Heart right ventricle (tissue), 16 donors: Measurements from ENCODE around the gene RAC2. TPM values are rescaled to one million over a fixed set of nuclear protein-coding genes. Genes with fewer than 3 reads are reported as not detected.

ENCODE experiments used
- ATAC-seq, 8 donors: fragments of 200-7000 bp; cut with Tn5 transposase; one replicate each; pipeline ENCODE4 v1.9.1; 2020; ENCODE audit warnings: mild to moderate bottlenecking in 8 of 8, moderate library complexity in 8 of 8, moderate number of reproducible peaks in 1 of 8
- DNase-seq, 2 donors: peaks; one replicate each; pipeline ENCODE4 v3.0.0-alpha.2; 2020
- H3K27ac ChIP-seq, 10 donors: fragments of 200-600 bp; sonication (generic) in 2 of 10; one replicate each; pipeline versions ENCODE4 v1.5.0 to v1.8.0; 2020 to 2022; ENCODE audit warnings: mild to moderate bottlenecking in 3 of 10
- H3K27me3 ChIP-seq, 7 donors: fragments of 200-600 bp; one replicate each; pipeline ENCODE4 v1.8.0; 2021 to 2022; ENCODE audit warnings: mild to moderate bottlenecking in 2 of 7
- H3K36me3 ChIP-seq, 9 donors: fragments of 200-600 bp; sonication (generic) in 1 of 9; one replicate each; pipeline versions ENCODE4 v1.5.0 to v1.8.0; 2020 to 2022; ENCODE audit warnings: mild to moderate bottlenecking in 2 of 9
- H3K4me1 ChIP-seq, 9 donors: fragments of 200-600 bp; sonication (generic) in 1 of 9; one replicate each; pipeline versions ENCODE4 v1.5.0 to v1.8.0; 2020 to 2022; ENCODE audit warnings: mild to moderate bottlenecking in 4 of 9
- H3K4me3 ChIP-seq, 10 donors: fragments of 200-600 bp; sonication (generic) in 2 of 10; one replicate each; pipeline versions ENCODE4 v1.5.0 to v1.8.0; 2020 to 2022; ENCODE audit warnings: mild to moderate bottlenecking in 7 of 10, moderate library complexity in 2 of 10
- H3K9me3 ChIP-seq, 11 donors: fragments of 200-600 bp in 10 of 11; sonication (generic) in 2 of 11; one replicate each; pipeline versions ENCODE4 v1.5.0 to v1.8.0; 2013 to 2022; ENCODE audit warnings: mild to moderate bottlenecking in 2 of 11, control low read depth in 1 of 11, moderate library complexity in 1 of 11
- WGBS, 2 donors: extraction: QIAGEN DNeasy Blood & Tissue Kit; methylation state at CpG; one replicate each; pipeline ENCODE4 v1.1.7; 2013; ENCODE audit warnings: inconsistent platforms in 1 of 2; 5-methylcytosine and 5-hydroxymethylcytosine counted together
- intact Hi-C, 10 donors: fragments of 100-400 bp; cut with DNase I; formaldehyde crosslinking; loops; one replicate each; pipeline versions ENCODE4 v1.11.1 to v1.14.2; 2022
- polyA plus RNA-seq, 2 donors: library from polyadenylated mRNA; stranded (reverse); fragments of 200-250 nt; gene quantifications; one replicate each; pipeline ENCODE4 v1.2.3, GENCODE V29; 2013
- total RNA-seq, 10 donors: library from RNA; stranded (reverse); fragmentation: NEBNext Ultra II Directional in 3 of 10; extraction: Animal tissue kit (Norgen Biotek cat#: 25700) in 3 of 10; gene quantifications; one replicate each; pipeline versions ENCODE4 v1.2.1 to v1.2.4, GENCODE V29; 2021 to 2023
- TF ChIP-seq, protein P1 (sequence below), 9 donors: fragments of 200-600 bp; sonication (generic) in 2 of 9; IDR thresholded peaks; one replicate each; pipeline versions ENCODE4 v1.5.0 to v1.8.0; 2021 to 2022; ENCODE audit warnings: antibody characterized with exemption in 9 of 9, mild to moderate bottlenecking in 5 of 9, moderate library complexity in 1 of 9
- donor health status: Arrhythmogenic right ventricular cardiomyopathy.
- donor health status: ischemic (EF 13 %, LVEDD 7.1; RV severe dilation, severe dysfunction).
- donor health status: healthy with polysubstance abuse.
- donor health status: DM: no; HTN: yes; CAD: no.
- donor health status: DM: no; HTN: no; CAD: no.
- donor health status: ischemic (EF 25% LVEDD 6.9; RV normal size, moderate dysfunction).
- donor health status: ischemic (EF 25% LVEDD 5.7; RV mildly dilated, moderate dysfunction).
- donor health status: healthy.
- donor health status: DM: yes; HTN: yes; CAD: no.
- donor health status: Ischemic cardiomyopathy.
- donor health status: ischemic (EF 35%, LVEDD 5.7; RV mildly dilated, moderate dysfunction).
- donor health status: nonischemic (EF 11% LVEDD 7.7; RV severe dilation, severe dysfunction).
- donor health status: DM: yes; HTN: yes; CAD: no.
- donor health status: PGD.
- donor health status: ischemic (EF 29% LVEDD 5.4; RV normal size, mild dysfunction).
- donor health status: nonischemic (EF 23%, LVEDD 6.1; RV moderate dilation, normal function).

RAC2 gene
- total and polyA plus RNA-seq, 12 donors = 1.1 to 37.1 (median 3.5) TPM

DNA sequence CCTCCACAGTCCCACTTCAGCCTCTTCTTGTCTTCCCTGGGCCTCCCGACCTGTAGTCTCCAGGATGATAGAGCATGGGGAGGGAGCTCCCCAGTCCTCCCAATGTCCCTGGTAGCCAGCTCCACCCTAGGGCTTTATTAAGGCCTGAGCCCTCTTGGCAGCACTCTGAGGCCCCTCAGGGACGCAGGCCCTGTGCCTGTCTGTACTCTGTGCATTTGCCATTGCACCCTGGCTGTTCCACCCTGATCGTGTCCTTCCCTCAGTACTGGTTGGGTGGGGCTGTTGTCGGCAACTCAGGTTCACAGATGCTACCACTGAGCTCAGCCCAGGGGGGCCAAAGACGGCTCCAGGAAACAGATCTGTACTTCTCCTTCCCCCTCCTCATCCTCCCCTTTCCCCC is 39.0 kb downstream of the RAC2 start:
- Histone ChIP-seq H3K4me3 (no peak overlapping the region), H3K27me3 (peaks cover 0 to 19% (median 0%) of the 10 kb centered on the region in 7 donors), H3K9me3 (no peaks in the 10 kb centered on the region), H3K4me1 (peaks cover 0 to 3% (median 0%) of the 10 kb centered on the region in 9 donors), H3K36me3 (no peaks in the 10 kb centered on the region), H3K27ac (no peak overlapping the region)
- intact Hi-C loops = no loop called here
- DNase-seq = no peak
- 79 to 81% methylated on average over 5 of the region's 5 CpGs for WGBS, 2 donors
- no peak for ATAC-seq
- TF ChIP-seq, protein P1, sequence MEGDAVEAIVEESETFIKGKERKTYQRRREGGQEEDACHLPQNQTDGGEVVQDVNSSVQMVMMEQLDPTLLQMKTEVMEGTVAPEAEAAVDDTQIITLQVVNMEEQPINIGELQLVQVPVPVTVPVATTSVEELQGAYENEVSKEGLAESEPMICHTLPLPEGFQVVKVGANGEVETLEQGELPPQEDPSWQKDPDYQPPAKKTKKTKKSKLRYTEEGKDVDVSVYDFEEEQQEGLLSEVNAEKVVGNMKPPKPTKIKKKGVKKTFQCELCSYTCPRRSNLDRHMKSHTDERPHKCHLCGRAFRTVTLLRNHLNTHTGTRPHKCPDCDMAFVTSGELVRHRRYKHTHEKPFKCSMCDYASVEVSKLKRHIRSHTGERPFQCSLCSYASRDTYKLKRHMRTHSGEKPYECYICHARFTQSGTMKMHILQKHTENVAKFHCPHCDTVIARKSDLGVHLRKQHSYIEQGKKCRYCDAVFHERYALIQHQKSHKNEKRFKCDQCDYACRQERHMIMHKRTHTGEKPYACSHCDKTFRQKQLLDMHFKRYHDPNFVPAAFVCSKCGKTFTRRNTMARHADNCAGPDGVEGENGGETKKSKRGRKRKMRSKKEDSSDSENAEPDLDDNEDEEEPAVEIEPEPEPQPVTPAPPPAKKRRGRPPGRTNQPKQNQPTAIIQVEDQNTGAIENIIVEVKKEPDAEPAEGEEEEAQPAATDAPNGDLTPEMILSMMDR (IDR thresholded peaks at IDR 0.05) = no peak

DNA sequence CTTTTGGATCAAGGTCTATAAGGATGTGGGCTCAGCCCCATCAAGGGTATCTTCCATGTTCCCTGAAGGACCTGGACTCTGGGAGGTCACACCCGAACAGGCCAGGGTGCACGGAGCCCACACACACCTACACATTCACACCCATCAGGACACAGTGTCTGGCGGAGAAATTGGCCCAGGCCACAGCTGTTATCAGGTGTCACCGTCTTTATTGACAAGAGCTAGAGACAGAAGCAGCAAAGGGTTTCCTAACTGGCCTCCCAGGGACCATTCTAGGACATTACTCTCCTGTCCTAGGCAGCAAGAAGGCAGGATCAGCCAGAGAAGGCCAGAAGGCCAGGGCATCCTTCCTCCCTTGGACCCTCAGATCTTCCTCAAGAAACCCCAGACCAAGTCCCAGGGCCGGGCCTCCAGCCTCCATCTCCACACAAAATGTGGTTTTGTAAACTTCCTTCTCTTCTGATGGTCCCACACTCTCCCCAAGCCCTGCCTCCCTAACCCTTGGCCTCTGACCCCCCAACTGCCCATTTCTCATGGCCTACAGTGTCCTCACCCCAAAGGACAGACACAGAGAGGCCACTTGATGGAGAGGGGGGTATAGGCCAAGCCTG is 39.9 kb downstream of the RAC2 start:
- TF ChIP-seq, protein P1 (IDR thresholded peaks at IDR 0.05) = no peak
- H3K4me1 ChIP-seq = peaks cover 0 to 9% (median 4%) of the 10 kb centered on the region in 9 donors
- WGBS, 2 donors = 78 to 83% methylated on average over 5 of the region's 5 CpGs
- H3K9me3 ChIP-seq = no peaks in the 10 kb centered on the region
- DNase-seq (no peak), ATAC-seq (no peak)
- no peak overlapping the region for H3K4me3 ChIP-seq
- peaks cover 0 to 12% (median 0%) of the 10 kb centered on the region in 7 donors for H3K27me3 ChIP-seq
- intact Hi-C loops = loop anchor here in 4 of 10 donors (5.0 kb wide), 2 partner anchors 122 to 127 kb away; no protein-coding TSS in a partner anchor
- H3K36me3 ChIP-seq = no peaks in the 10 kb centered on the region
- H3K27ac ChIP-seq = no peak overlapping the region

DNA sequence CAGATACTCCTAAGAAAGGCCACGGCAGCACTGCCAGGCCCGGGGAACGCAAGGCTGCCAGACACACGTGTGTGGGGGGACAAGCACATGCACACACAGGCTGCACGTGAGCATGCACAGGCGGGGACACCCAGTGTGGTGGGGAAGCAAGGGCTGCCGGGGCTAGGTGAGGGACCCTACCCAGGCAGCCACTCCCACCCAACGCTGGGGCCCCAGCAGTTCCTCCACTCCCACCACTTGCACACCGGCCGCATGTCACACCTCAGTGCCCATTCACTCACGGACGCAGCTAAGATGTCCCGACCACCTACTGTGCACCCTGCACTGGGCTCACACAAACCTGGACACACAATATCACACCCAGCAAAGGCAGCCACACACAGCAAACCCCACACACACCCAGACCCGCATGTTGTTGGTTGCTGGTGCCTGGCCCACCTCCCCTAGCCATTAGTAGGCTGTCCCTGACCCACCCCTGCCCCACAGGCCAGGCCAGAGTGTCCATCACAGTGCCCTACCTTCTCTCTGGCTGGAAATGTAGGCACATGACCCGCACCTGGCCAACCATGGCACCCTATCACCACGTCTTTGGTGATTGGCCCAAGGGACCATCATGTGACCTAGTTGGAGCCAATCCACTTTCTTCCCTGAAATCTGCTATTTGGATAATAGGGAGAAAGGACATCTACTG is 40.6 kb downstream of the RAC2 start:
- TF ChIP-seq, protein P1 (IDR thresholded peaks at IDR 0.05) = no peak
- H3K4me3 ChIP-seq = no peak overlapping the region
- H3K27me3 ChIP-seq = peaks cover 0 to 5% (median 0%) of the 10 kb centered on the region in 7 donors
- no peak for ATAC-seq
- DNase-seq = no peak
- intact Hi-C loops = loop anchor here in 4 of 10 donors (5.0 kb wide), 2 partner anchors 121 to 126 kb away; no protein-coding TSS in a partner anchor
- H3K4me1 ChIP-seq = peaks cover 0 to 11% (median 5%) of the 10 kb centered on the region in 9 donors
- no peak overlapping the region for H3K27ac ChIP-seq
- no peaks in the 10 kb centered on the region for H3K36me3 ChIP-seq
- whole genome bisulfite sequencing, 2 donors = 83 to 89% methylated on average over 16 of the region's 16 CpGs
- H3K9me3 ChIP-seq = no peaks in the 10 kb centered on the region

DNA sequence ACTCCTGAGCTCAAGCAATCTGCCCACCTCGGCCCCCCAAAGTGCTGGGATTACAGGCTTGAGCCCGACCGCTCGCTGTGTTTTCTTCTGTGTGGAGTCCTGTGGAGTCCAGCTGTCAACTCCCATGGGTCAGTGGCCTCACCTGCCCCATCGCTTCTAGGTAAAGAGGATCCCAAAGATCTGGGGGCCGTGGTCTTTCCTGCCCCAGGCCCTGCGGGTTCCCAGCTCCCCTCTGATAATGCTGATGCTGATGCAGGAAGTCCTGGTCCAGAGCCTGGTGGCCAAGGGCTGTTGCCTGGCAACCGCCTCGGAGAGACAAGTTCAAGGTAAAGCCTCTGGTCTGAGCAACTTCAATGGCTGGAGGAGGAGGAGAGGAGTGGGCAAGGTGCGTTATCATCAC is 41.4 kb downstream of the RAC2 start:
- TF ChIP-seq, protein P1 (IDR thresholded peaks at IDR 0.05) = no peak
- intact Hi-C loops = loop anchor here in 4 of 10 donors (5.0 kb wide), 2 partner anchors 120 to 125 kb away; no protein-coding TSS in a partner anchor
- no peaks in the 10 kb centered on the region for H3K9me3 ChIP-seq

More for the DNA sequence above, 41.4 kb downstream of the RAC2 start:
- WGBS, 2 donors = 84 to 89% methylated on average over 10 of the region's 10 CpGs
- peaks cover 7 to 19% (median 12%) of the 10 kb centered on the region in 9 donors for H3K4me1 ChIP-seq
- H3K4me3 ChIP-seq = no peak overlapping the region
- no peaks in the 10 kb centered on the region for H3K36me3 ChIP-seq
- no peak for ATAC-seq
- no peak for DNase-seq
- no peaks in the 10 kb centered on the region for H3K27me3 ChIP-seq
- H3K27ac ChIP-seq = no peak overlapping the region
